Measurements from ENCODE around the gene IL18RAP. TPM values are rescaled to one million over a fixed set of nuclear protein-coding genes. Genes with fewer than 3 reads are reported as not detected.

The IL18RAP gene
- polyA plus RNA-seq, 5 donors, result 0.68 to 1.6 (median 1.2) TPM

DNA sequence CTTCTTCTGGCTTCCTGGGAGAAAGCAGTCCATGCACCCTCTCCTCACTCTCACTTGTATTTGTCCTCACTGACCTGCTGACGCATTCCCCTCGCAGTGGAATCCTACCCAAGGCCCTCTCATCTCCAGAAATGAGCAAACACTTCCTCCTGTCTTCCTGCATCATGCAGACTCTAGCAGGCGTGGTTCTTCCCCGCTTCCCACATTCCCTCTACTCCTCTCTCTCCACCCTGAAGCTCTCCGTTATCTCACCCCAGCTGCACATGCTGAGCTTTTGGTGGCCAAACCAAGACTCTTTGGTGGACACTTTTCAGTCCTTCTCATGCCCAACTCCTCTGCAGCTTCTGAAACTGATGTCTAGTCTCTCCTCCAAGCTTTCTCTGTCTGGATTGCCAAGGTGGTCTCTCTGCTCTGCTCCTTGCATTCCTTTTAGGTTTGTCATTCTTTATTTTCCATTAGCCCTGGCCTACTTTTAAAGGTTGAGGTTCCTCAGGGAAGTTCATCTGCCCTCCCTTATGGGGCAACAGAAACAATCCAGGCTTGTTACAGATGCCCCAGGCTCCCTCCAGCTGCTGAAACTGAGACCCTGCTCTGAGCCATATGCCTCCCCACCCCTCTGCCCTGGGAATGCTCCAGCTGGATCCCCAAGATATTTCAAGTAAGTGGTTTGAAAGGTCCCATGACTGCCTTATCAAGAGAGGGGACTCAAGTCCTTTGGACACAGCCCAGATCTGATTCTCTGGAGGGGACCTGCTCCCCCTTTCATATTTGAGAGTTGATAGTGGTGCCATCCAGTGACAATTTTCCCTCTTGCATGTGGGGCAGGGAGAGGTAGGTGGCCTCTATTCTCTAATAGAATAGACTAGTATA lies 835 bp upstream of the IL18RAP start:
- DNase-seq, result no peak

GRCh38 chr2:102423368-102423767 lies 408 bp downstream of the IL18RAP start:
- DNase-seq, result no peak

- no peak for DNase-seq
Observed at GRCh38 chr2:102424754-102425153, 1.8 kb downstream of the IL18RAP start.

DNA sequence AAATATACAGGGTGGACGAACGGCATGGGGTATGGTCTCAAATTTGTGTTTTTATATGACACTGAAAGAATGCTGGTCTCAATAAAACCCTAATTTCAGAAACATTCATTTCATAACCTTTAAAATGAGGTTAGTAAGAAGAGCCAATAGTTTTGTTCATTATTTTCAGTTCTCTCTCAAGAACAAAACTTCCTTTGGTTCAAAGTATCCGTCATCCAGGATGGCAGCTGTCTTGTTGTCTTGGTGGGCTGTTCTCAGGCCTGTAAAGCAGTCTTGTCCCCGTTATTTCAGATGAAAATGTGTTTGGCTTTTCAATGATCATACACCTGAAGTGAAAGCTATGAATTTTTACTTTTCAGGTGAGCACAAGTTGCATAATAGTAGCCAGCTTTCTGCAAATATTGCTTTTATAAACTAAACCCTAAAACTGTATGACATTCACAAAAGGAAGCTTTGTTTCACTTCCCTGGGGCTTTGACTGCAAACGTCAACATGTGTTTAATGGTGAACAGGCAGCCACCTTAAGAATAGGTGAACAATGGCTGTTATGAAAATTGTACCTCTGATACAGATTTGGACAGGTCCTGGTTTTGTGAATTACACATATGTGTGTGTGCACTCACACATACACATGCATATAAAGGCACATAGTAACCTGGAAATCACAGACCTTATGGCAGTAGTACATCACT lies 2.6 kb downstream of the IL18RAP start:
- no peak for DNase-seq

DNA sequence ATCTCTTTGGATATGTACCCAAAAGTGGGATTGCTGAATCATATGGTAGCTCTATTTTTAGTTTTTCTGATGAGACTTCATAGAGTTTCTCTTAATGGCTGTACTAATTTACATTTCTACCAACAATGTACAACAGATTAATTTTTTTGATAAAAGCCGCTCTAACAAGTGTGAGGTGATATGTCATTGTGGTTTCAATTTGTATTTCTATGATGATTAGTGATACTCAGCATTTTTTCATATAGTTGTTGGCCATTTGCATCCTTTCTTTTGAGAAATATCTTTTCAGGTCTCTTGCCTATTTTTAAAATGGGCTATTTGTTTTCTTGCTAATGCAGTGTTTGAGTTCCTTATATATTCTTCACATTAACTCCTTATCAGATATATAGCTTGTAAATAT lies 4.3 kb downstream of the IL18RAP start:
- no peak for DNase-seq

- no peak for DNase-seq
Observed at GRCh38 chr2:102428573-102428972, 5.6 kb downstream of the IL18RAP start.

DNA sequence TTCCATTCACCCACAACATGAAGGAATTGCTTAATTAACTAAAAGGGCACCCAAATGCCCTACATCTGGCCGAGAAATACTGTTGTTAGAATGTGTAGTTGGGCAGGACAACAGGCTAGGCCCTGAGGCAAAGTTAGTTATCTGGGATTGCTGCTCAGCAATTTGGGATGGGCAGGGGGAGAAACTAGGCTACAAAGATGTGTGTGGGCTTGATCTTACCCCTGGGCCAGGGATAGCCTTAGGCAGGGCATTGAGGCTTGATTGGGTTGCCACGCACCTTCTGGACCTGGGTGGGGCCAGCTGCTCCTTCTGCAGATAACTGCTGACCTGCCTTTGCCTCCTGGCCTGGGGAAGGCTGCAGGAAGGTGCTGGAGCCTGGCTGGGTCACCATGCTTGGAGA lies 9.4 kb downstream of the IL18RAP start:
- no peak for DNase-seq

DNA sequence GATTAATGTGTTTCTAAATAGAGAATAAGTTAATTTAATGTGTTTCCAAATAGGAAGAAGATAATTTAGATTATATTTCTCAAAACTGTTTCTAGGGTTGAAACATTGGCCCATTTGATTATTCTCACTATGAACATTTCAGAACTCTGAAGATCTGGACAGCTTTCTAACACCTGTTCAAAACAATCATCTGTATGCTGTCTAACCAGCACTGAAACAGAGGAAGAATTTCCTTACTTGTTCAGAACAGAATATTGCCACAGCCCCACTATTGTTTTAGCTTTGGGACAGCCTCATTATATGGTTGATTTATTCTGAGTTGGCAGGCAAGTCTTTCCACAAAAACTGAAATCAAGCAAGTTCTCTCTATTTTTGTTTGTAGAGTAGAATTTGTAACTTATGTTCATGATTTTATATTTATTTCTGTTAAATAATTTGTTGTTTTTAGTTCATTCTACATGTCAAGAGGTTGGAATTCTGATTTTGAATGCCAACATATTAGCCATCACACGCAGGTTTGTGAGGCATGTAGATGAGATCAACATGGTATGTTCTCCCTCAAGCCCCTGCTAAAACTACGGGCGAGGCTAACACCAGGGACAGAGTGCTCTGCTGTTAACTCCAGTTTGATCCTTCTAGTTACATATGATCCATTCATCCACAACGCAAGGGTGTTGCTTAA lies 11.2 kb downstream of the IL18RAP start:
- no peak for DNase-seq

DNA sequence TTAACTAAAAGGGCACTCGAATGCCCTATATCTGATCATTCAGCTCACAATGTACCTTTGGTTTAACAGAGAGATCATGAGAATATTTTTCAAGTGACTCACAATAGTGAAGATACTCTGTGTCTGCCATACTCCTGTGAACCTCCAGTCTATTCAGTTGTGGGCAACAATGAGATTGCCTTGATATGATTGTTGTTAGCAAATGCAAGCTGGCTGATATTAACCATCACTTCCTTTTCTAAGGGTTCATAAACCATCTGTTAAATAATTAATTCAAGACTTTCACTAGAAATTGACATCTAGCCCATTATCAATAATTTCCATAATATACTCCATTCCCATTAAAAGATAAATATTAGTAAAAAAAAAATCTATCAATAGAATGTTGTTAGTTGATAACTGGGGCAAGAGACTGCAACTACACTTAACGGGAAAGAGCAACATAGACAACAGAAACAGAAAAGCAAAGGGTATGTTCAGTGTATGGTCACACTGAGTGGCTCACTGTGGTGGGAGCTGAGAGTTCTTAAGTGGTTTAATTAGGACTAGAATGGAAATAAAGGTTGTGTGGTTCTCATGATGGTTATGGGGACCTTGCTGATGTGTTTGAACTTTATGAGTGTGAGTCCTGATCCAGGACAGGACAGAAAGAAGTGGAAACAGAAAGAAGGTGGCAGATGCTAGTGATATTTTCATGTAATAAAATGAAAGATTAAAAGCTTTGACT lies 11.9 kb downstream of the IL18RAP start:
- DNase-seq, result no peak

GRCh38 chr2:102435741-102436140 lies 12.8 kb downstream of the IL18RAP start:
- DNase-seq, result no peak

GRCh38 chr2:102436323-102436722 lies 13.4 kb downstream of the IL18RAP start:
- no peak for DNase-seq

DNA sequence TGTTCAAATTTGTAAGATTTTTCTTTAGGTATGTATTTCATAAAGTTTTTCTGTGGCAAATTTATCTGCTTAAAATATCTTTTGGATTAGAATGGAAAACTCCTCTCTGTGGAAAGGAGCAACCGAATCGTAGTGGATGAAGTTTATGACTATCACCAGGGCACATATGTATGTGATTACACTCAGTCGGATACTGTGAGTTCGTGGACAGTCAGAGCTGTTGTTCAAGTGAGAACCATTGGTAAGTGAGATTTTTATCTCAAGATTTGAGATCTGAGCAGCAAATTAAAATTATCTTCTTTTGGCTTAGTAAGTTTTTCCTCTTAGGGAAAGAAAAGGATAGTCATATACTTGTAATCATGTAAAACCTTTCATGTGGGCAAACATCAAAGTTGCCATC lies 14.2 kb downstream of the IL18RAP start:
- DNase-seq, result no peak

DNA sequence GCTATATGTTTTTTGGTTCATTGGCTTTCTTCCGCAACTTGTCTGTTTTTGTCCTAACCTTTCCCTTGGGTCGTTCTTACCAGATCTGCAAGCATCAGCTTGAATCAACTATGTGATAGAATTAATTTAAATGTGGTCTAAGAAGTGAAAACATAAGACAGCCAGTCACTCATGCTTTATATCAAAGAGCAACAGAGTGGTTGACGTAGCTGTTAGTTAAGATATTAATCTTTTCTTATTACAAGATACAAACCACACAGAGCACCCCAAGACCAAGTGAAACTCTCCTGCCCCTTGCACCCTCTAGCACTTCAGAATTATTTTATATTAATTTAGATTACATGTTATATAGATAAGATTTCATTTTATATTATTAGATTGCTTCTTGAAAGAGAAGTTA lies 15.2 kb downstream of the IL18RAP start:
- DNase-seq, result no peak

GRCh38 chr2:102438578-102438977 lies 15.6 kb downstream of the IL18RAP start:
- no peak for DNase-seq

- DNase-seq, result no peak
Observed at GRCh38 chr2:102439065-102439695, 16.2 kb downstream of the IL18RAP start.

DNA sequence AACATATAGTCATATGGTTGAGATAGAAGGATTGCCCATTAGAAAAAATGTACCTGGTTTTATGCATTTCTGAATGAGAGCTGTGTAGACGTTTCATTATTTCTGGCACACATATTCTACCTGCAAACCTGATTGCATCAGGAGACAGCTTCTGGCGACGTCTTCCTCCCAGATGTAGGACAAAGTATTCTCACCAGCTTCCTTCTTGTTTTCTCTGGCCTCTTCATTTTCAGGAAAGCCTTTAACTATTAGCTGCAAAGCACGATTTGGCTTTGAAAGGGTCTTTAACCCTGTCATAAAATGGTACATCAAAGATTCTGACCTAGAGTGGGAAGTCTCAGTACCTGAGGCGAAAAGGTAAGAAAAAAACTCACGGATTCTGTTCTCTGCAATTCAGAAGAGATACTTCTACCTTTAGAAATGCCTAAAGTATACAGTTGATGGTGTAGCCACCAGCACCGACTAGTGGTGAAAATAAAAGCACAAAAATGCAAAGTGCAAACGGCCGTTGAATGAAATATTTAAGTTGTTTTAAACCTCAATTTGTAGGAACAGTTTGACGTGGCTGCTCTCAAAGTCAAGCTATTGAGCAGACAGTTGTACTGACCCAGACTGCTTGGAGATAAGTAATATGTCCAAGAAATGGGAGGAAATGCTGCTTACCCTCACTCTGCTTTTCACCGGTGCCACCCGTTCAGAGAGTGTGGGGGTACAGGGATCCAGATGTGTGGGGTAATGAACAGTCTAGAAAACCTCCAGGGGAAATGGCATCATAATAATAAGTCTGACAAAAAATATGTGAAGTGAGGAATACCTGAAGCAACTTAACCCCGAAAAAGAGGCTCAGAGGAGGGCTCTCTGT lies 20.2 kb downstream of the IL18RAP start:
- DNase-seq, result peak; percentile 16 to 26

DNA sequence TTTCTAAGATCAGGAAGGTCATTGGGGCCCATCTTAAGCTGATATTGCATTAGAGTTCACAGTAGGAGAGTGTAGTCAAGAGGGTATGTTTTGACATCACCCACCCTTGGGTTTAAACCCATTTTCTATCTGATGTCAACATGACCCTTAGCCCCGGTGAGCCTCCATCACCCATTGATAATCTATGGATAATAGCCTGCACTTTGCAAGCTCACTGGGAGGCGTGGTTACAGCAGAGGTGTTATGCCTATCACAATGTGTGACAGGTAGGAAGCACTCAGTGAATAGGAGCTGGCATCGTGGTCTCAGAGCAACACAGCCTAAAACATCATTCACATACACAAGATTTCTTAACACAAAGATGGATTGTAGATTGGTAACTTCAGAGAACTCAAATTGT lies 21.3 kb downstream of the IL18RAP start:
- DNase-seq, result no peak

GRCh38 chr2:102446936-102447335 lies 24.0 kb downstream of the IL18RAP start:
- no peak for DNase-seq

DNA sequence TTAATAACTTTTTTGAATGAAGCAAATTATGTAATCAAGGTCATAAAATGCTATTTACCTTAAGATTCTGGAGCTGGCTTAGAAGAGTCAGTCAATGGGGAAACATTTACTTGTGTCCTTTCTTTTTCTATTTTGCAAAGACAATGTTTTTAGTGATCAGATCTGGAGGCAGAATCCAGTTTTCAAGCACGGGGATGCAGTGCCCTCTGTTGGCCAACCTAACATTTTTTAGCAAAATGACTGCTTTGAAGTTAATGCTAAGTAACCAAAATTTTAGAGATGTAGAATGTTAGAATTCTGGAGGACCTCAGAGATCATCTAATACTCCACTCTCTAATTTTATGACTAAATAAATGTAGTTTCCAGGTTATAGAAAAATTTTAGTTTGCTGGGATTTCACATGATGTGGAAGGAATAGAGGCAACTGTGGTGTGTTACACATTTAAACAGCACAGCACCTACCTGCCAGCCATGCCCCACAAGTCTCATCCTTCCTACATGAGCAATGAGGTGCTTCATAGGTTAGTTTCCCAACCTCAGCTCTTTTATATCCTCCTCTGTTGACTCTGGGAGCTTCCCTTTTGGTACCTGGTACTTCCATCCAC lies 26.5 kb downstream of the IL18RAP start:
- peak; percentile 20 to 33 for DNase-seq

DNA sequence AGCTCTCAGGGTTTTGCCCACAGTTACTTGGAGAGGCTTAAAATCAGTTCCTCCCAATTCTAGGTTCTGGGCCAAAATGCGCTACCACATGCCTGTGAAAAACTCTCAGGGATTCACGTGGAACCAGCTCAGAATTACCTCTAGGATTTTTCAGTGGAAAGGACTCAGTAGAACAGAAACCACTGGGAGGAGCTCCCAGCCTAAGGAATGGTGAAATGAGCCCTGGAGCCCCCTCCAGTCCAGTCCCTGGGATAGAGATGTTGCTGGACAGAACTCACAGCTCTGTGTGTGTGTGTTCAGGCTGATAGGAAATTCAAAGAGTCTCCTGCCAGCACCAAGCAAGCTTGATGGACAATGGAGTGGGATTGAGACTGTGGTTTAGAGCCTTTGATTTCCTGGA lies 29.0 kb downstream of the IL18RAP start:
- DNase-seq, result no peak

Data from right lung (tissue), 5 donors.